ENCODE measurements around the gene BMP10.

GRCh38 chr2:68822207-68822872 lies 48.9 kb downstream of the BMP10 start:
- no peak for TF ChIP-seq CTCF (conservative IDR thresholded peaks at IDR 0.05; ENCODE audit: low read length)
- no peak for TF ChIP-seq EZH2phosphoT487 (IDR thresholded peaks at IDR 0.05; ENCODE audit: borderline replicate concordance, low read depth, low read length)

Data from OCI-LY7 (cell line).